GM19099 (cell line): ENCODE results near the gene BHLHA15.

Source experiments
- POLR2A ChIP-seq: IDR thresholded peaks from 3 replicates; pipeline ENCODE4 v1.6.1; 2011; ENCODE audit warnings: low read depth; ENCODE audit not compliant: insufficient read length; ENCODE audit errors: extremely low read depth

The BHLHA15 gene

DNA sequence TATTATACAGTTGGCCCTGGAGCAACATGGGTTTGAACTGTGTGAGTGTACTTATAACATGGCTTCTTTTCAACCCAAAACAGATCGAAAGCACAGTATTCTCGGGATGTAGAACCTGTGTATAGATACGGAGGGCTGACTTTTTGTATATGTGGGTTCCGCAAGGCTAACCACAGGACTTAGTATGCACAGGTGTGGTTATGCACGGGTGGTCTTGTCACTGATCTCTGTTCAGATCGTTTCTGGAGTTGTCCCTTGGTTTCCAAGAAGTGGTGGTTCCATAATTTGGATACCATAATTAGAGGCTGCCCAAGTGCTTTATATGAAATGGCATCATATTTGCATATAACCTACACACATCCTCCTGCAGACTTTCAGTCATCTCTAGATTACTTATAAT lies 10.9 kb upstream of the BHLHA15 start:
- no peak for TF ChIP-seq POLR2A

DNA sequence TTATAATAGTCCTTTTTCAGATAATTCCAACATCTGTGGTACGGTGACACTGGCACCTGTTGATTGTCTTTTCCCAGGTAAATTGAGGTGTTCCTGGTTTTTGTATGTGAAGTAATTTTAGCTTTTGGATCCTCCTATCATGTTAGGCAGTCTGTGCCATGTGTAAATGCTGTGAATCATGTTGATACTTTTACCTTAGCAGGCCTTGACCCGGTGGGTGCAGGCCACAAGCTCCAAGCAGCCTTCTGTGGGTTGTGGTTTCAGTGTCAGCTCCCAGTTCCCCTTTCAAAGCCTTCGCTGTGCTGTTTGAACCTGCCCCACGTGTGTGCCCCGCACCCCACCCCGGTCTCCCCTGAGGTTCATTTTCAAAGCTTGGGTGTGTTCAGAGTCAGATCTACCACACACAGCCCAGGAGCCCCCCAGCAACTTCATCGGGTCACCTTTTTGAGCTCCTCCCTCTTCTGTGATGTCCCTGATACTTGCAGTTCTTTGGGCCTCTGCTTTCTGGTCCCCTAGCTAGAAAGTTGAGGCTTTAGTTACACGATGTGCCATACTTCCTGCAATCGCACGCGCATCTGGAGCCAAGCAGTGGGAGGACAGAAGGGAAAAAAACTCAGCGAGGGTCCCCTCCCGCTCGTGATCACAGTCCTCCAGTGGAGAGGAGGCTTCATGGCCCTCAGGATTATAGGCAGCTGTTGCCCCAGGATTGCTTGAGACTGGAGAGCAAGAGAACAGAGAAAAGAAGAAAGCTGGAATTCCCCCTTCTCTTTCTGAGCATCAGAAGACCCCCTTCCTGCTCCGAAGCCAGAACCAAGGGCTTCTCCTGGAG lies 8.7 kb upstream of the BHLHA15 start:
- no peak for TF ChIP-seq POLR2A

DNA sequence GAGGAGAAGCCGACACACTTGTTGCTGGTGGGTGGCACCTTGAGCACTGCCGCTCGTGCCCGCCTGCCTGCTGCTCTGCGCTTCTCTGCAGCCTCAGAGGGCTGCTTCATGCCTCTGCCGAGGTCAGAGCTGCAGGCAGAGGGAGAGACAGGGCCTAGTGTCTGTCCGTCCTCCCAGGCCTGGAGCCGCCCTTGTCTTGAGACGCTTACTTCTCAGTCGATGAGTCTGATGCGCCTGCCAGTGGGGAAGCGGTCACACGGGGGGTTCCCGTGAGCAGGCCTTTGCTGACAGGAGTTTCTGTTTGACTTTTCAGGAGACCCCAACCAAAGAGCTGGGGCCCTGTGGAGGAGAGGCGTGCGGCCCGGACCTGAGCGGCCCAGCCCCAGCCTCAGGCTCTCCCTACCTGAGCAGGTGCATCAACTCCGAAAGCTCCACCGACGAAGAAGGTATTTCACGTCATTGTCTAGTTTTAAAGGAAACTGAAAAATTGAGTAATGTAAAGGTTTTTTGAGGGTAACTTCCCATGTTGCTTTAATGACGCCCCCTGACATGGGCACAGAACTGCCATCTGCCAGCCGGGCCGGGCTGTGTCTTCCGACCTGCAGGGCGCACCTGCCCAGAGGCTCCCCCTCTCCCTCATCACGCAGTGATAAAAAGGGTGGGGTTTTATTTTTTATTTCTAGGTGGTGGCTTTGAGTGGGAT lies 7.8 kb upstream of the BHLHA15 start:
- TF ChIP-seq POLR2A = no peak

DNA sequence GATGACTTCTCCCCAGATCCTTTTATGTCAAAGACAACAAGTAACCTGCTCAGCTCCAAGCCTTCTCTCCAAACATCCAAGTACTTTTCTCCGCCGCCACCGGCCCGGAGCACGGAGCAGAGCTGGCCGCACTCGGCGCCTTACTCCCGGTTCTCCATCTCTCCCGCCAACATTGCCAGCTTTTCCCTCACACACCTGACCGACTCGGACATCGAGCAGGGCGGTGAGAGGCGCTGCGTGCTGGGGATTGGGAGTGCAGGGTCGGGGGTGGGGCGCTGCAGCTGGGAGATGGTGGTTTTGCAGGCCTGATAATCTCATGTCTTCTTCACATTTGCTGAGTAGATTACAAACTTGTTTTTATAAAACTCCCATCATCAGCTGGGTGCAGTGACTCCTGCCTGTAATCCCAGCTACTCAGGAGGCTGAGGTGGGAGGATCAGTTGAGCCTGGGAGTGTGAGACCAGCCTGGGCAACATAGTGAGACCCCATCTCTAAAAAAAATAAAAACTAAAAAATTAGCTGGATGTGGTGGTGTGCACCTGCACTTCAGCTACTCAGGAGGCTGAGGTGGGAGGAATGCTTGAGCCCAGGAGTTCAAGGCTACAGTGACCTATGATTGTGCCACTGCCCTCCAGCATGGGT lies 7.2 kb upstream of the BHLHA15 start:
- TF ChIP-seq POLR2A = no peak

DNA sequence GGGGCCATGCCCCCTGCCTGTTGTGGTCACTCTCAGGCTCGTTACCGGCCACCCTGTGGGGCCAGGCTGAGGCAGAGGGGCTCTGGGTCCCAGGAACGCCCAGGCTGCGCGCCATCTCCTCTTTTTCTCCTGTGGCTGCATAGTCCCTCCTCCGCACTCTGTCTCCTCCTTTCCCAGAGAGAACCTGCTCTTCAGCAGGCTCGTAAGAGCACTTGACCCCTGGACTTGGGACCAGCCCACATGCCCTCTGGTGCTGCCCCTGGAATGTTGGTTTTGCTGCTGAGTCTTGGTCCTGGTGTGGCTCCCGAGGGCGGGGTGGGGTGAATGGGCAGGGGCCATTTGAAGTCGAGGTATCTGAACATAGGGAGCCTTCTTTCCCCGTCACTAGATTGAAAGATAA lies 6.6 kb upstream of the BHLHA15 start:
- no peak for TF ChIP-seq POLR2A

DNA sequence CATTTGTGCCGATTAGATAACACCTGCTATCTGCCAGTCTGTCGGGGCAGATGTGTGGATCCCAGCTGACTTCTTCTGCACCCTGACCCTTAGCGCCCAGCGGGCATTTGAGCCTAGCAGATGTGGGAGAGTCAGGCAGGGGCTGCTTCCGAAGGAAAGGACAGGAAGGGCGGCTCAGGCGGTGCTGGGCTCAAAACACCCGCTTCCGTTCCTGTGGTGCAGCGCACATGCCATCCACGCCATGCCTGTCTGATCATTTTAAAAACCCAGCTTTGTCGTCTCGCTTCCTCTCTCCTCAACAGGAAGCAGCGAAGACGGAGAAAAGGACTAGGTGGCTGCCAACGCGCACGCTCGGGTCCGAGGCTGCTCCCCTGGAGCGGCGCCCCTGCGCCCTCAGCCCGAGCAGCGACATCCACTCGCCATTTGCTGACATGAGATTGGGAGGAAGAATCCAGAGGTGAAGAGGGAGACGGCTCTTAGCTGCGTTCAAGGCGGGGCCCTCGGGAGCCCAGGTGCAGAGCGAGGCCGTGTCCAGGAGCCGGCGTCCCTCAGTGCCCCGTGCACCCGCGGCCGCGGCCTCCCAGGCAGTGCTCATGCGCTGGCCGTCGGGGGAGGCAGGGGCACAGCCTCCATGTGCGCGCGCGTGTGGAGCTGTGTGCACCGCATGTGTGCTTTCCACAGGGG lies 5.9 kb upstream of the BHLHA15 start:
- TF ChIP-seq POLR2A = no peak

DNA sequence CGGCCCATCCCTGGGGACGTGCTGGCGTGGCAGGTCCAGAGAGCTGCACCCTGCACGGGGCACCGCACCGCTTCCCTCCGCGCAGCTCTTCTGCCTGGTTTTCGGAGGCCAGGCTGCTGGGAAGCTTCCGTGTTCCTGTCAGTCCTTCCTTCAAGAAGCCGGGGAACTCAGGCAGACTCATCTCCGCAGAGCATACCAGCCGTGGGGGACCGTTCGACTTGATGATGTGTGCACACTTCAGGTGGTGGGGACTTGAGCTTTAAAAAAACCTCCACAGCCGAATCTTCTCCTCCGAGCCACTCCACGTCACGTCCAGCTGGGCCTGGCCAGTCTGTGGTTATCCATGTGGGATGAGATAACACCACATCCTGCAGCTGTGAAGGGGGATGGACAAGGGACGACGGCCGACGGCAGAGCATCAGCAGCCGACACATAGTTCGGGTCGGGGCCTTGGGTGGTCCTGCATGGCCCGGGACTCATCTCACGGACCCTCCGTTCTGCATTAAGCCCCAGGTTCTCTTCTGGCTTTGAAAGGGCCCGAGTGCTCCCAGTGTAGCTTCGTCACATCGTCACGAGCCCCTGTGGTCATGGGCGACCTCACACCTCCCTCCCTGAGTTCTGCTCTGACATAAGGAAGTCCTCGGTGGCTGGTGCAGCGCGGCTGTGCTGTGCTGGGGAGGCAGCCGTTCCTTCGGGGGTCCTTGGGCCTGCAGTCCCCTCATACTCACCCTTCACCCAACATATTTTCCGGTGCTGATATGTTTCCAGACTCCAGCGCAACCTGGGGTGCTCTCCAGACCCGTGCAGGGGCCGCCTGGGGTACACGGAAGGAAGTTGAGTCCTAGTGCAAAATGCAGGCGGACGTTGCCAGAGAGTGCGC lies 4.5 kb upstream of the BHLHA15 start:
- TF ChIP-seq POLR2A = no peak

DNA sequence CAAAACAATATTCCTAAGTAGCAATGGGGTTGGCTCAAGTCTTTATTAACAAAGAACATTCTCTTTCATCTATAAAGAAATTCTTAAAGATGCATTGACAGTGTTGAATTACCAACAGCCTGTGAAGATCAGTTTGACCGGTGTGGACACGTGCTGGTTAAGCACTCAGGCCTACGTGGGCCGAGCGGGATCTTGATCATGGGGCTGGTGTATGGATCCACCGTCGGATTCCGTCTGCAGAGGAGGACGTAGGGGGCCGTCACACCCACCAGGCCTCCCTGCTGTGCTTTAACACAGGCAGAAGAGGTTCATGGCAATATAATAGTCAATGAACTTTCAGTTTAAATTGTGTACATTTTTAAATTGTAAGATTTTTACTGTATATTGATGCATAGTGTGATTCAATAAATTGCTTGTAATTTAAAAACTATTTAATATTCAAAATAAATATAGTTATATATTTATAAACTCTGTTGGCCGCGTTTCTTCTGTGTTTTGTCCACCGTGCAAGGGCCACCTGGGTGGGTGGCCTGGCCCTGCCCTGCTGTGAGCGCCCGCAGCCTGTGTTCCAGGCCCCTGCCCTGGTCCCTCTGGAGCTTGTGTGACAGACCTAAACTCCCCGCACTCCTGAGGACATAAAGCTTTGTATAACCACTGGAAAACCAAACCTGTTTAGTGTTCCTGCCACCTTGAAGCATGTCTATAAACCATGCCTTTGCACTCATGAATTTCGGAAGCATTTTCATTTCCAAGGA lies 1.9 kb upstream of the BHLHA15 start:
- no peak for TF ChIP-seq POLR2A

DNA sequence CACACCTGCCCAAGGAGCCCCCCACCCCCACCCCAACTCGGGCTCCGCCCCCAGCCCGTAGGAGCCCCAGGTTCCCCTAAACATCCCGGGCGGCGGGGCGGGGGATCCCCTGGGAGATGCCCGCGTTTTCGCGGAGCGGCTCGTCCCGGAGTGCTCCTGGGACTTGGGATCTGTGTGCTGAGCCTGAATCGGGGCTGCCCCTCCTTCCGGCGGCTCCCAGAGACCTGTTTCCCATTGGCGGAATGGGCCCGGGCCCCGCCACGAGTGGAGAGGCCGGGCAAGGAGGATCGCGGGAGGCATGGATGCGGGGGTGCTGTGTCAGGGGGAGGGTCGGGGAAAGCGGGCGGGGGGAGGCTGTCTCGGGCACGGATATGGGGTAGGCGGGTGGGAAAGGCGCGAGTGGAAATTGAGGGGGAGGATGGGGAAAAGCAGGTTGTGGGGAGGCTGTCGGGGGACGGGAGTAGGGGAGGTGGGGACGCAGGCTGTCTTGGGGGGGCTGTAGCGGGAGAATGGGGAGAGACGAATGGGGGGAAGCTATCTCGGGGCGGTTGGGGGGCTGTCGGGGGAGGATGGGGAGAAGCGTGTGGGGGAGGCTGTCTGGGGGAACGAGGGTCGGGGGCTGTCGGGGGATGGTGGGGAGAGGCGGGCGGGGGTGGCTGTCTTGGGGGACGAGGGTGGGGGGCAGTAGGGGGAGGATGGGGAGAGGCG lies 572 bp upstream of the BHLHA15 start:
- no peak for TF ChIP-seq POLR2A

DNA sequence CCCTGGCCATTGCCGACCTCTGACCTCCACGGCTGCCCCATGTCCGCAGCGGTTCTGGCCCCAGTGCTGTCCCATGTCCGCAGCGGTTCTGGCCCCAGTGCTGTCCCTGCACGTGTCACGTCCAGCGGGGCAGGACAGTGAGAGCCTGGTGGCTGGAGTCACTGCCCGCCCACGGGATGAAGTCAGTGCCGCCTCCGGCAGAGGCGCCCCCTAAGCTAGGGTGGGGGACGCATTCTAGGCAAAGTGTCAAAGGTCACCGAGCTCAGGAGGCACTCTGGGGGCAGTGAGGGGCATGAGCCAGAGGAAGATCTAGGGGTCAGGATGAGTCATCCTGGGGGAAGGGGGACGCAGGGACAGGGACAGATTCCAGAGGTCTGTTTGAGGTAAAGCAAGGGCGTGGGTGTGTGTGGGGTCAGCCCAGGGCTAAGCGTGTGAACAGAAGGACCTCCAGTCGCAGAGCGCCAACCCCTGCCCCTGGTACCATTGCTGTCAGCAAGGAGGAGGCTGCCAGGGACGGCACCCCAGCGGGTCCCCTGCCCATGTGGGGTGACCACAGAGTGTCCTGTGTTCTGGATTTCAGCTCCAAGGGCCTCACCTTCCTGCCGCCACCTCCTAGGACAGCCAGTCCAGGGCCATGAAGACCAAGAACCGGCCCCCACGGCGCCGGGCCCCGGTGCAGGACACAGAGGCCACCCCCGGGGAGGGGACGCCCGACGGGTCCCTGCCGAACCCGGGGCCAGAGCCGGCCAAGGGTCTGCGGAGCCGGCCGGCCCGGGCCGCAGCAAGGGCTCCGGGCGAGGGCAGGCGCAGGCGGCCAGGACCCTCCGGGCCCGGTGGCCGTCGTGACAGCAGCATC lies 665 bp downstream of the BHLHA15 start:
- TF ChIP-seq POLR2A = no peak

DNA sequence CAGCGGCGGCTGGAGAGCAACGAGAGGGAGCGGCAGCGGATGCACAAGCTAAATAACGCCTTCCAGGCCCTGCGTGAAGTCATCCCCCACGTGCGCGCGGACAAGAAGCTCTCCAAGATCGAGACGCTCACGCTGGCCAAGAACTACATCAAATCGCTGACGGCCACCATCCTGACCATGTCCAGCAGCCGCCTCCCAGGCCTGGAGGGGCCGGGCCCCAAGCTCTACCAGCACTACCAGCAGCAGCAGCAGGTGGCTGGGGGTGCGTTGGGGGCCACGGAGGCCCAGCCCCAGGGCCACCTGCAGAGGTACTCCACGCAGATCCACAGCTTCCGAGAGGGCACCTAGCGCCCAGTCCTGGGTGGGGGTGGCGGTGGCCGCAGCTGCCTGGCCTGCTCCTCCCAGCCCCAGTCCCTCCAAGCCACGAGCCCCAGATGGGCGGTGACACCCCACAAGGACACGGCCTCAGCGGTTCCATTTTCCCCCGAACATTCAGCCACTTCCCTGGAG lies 1.3 kb downstream of the BHLHA15 start:
- no peak for TF ChIP-seq POLR2A

DNA sequence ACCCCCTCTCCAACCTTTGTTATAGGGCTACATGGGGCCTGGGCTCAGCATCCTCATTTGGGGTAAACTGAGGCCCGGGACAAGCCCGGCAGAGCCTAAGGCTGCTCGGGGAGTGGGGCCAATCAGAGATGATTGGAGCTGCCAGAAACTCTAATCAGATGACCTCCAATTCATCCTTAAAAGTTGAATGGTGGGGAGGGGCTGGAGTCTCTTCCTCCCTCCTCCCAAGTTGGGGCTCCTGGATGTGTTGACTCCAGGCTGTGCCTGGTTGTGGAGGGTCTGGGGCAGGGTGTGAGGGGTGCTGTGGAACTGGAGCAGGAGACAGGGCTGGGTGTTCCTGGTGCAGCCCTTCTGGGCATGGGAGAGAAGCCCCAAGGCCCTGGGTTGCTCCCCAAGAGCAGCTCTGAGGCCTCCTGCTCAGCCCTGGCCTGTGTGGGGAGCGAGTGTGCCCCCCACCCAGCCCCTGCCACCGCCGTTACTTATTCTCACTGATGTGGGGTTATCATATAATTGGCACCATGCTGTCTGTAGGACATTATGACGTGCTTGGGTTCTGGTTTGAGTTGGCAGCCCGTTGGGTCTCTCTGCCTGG lies 2.2 kb downstream of the BHLHA15 start:
- TF ChIP-seq POLR2A = no peak
